SU-DHL-6 (cell line): ENCODE results near the gene LYL1.

ENCODE experiments used
- CTCF ChIP-seq: fragments of 200-600 bp; sonication (generic); IDR thresholded peaks from one replicate; pipeline ENCODE4 v1.5.1; 2017; ENCODE audit warnings: antibody characterized with exemption, mild to moderate bottlenecking, low read length, moderate library complexity; ENCODE audit not compliant: insufficient read depth, poor library complexity, severe bottlenecking
- EZH2phosphoT487 ChIP-seq: fragments of 200-600 bp; sonication (generic), shearing (Covaris generic); conservative IDR thresholded peaks from 2 replicates; pipeline ENCODE4 v1.6.1; 2018; ENCODE audit warnings: mild to moderate bottlenecking, antibody characterized with exemption, low read length, moderate library complexity, mixed read lengths

GRCh38 chr19:13100031-13100588 lies 2.5 kb downstream of the LYL1 start:
- TF ChIP-seq CTCF (no peak), EZH2phosphoT487 (no peak)
